ENCODE results near the gene LNX1. TPM values are rescaled to one million over a fixed set of nuclear protein-coding genes. Genes with fewer than 3 reads are reported as not detected.

LNX1 gene
- total RNA-seq, 1 donor from 2014 or later = 11.8 TPM

- Histone ChIP-seq H3K27ac (no peak overlapping the region), H3K4me1 (no peaks in the 10 kb centered on the region), H3K36me3 (no peaks in the 10 kb centered on the region), H3K27me3 (no peaks in the 10 kb centered on the region), H3K4me3 (no peak overlapping the region), H3K9me3 (no peaks in the 10 kb centered on the region)
- DNase-seq (ENCODE audit: extremely low spot score in 2 of 2) = no peak
- intact Hi-C loops (cut with DNase I) = no loop called here
- no peak for TF ChIP-seq CTCF (IDR thresholded peaks at IDR 0.05)
- TF ChIP-seq POLR2AphosphoS5 (IDR thresholded peaks at IDR 0.05; ENCODE audit: insufficient read depth in 1 of 2, low read depth in 1 of 2) = no peak
- TF ChIP-seq POLR2A (IDR thresholded peaks at IDR 0.05) = no peak
These were observed 7.2 kb upstream of the LNX1 start for GRCh38 chr4:53598483-53598882.

GRCh38 chr4:53596901-53597300 lies 5.6 kb upstream of the LNX1 start:
- H3K9me3 ChIP-seq = no peaks in the 10 kb centered on the region
- DNase-seq (ENCODE audit: extremely low spot score in 2 of 2) = no peak
- no peaks in the 10 kb centered on the region for H3K27me3 ChIP-seq
- no peak overlapping the region for H3K4me3 ChIP-seq
- no peak overlapping the region for H3K27ac ChIP-seq
- H3K4me1 ChIP-seq = peaks cover 8% of the 10 kb centered on the region
- no peaks in the 10 kb centered on the region for H3K36me3 ChIP-seq
- no peak for TF ChIP-seq POLR2AphosphoS5 (IDR thresholded peaks at IDR 0.05; ENCODE audit: insufficient read depth in 1 of 2, low read depth in 1 of 2)
- TF ChIP-seq POLR2A (IDR thresholded peaks at IDR 0.05) = no peak
- TF ChIP-seq CTCF (IDR thresholded peaks at IDR 0.05) = no peak
- intact Hi-C loops (cut with DNase I) = no loop called here

GRCh38 chr4:53595834-53596233 lies 4.5 kb upstream of the LNX1 start:
- Histone ChIP-seq H3K4me1 (peaks cover 10% of the 10 kb centered on the region), H3K27ac (no peak overlapping the region), H3K9me3 (no peaks in the 10 kb centered on the region), H3K36me3 (no peaks in the 10 kb centered on the region), H3K27me3 (no peaks in the 10 kb centered on the region), H3K4me3 (no peak overlapping the region)
- intact Hi-C loops (cut with DNase I) = no loop called here
- DNase-seq (ENCODE audit: extremely low spot score in 2 of 2) = no peak
- TF ChIP-seq POLR2AphosphoS5 (IDR thresholded peaks at IDR 0.05; ENCODE audit: insufficient read depth in 1 of 2, low read depth in 1 of 2) (no peak), POLR2A (IDR thresholded peaks at IDR 0.05) (no peak), CTCF (IDR thresholded peaks at IDR 0.05) (no peak)

GRCh38 chr4:53595204-53595603 lies 3.9 kb upstream of the LNX1 start:
- H3K4me3 ChIP-seq = no peak overlapping the region
- TF ChIP-seq POLR2A (IDR thresholded peaks at IDR 0.05) (no peak), POLR2AphosphoS5 (IDR thresholded peaks at IDR 0.05; ENCODE audit: insufficient read depth in 1 of 2, low read depth in 1 of 2) (peak in 1 of 2 donors; percentile 39), CTCF (IDR thresholded peaks at IDR 0.05) (no peak)
- no peaks in the 10 kb centered on the region for H3K36me3 ChIP-seq
- no peak for DNase-seq (ENCODE audit: extremely low spot score in 2 of 2)
- intact Hi-C loops (cut with DNase I) = no loop called here
- no peaks in the 10 kb centered on the region for H3K27me3 ChIP-seq
- peaks cover 10% of the 10 kb centered on the region for H3K4me1 ChIP-seq
- H3K9me3 ChIP-seq = no peaks in the 10 kb centered on the region
- no peak overlapping the region for H3K27ac ChIP-seq

- H3K27me3 ChIP-seq = no peaks in the 10 kb centered on the region
- TF ChIP-seq POLR2AphosphoS5 (IDR thresholded peaks at IDR 0.05; ENCODE audit: insufficient read depth in 1 of 2, low read depth in 1 of 2) = no peak
- TF ChIP-seq CTCF (IDR thresholded peaks at IDR 0.05) = no peak
- no peak for TF ChIP-seq POLR2A (IDR thresholded peaks at IDR 0.05)
- intact Hi-C loops (cut with DNase I) = no loop called here
- peaks cover 10% of the 10 kb centered on the region for H3K4me1 ChIP-seq
- DNase-seq (ENCODE audit: extremely low spot score in 2 of 2) = no peak
- H3K36me3 ChIP-seq = no peaks in the 10 kb centered on the region
- no peaks in the 10 kb centered on the region for H3K9me3 ChIP-seq
- no peak overlapping the region for H3K27ac ChIP-seq
- no peak overlapping the region for H3K4me3 ChIP-seq
These were observed 2.5 kb upstream of the LNX1 start for GRCh38 chr4:53593765-53594164.

Measured in vagina (tissue), 2 donors.